ENCODE results near the gene ASB2.

GRCh38 chr14:94015223-94015622 lies 38.9 kb upstream of the ASB2 start:
- TF ChIP-seq POLR2A (IDR thresholded peaks at IDR 0.05) (no peak), CTCF (IDR thresholded peaks at IDR 0.05) (no peak), EP300 (IDR thresholded peaks at IDR 0.05) (no peak)
